ENCODE results near the gene TBC1D4.

DNA sequence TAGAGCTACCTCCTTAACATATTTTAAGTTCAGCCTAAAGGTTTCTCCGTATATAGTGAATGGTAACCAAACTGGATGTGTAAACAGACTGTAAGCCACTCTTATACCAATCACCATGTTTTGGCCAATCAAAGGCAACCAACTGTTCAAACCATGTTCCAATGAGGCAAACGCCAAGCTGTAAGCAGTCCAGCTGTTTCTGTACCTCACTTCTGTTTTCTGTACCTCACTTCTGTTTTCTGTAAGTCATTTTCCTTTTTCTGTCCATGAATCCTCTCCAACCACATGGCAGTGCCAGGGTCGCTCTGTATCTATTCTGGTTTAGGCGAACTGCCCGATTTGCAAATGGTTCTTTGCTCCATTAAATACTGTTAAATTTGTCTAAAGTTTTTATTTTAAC is 31.3 kb upstream of the TBC1D4 start:
- TF ChIP-seq, protein P1, sequence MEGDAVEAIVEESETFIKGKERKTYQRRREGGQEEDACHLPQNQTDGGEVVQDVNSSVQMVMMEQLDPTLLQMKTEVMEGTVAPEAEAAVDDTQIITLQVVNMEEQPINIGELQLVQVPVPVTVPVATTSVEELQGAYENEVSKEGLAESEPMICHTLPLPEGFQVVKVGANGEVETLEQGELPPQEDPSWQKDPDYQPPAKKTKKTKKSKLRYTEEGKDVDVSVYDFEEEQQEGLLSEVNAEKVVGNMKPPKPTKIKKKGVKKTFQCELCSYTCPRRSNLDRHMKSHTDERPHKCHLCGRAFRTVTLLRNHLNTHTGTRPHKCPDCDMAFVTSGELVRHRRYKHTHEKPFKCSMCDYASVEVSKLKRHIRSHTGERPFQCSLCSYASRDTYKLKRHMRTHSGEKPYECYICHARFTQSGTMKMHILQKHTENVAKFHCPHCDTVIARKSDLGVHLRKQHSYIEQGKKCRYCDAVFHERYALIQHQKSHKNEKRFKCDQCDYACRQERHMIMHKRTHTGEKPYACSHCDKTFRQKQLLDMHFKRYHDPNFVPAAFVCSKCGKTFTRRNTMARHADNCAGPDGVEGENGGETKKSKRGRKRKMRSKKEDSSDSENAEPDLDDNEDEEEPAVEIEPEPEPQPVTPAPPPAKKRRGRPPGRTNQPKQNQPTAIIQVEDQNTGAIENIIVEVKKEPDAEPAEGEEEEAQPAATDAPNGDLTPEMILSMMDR (IDR thresholded peaks at IDR 0.05): no peak
- TF ChIP-seq POLR2A (IDR thresholded peaks at IDR 0.05): no peak

Data from prostate gland (tissue), 2 donors.